Activated CD8-positive, alpha-beta memory T cell treated with anti-CD3 and anti-CD28 coated beads for 24 hours (primary cell): ENCODE data around the gene EMC8.

Experiments used
- DNase-seq: peaks from one replicate; pipeline ENCODE4 v3.0.0-alpha.2; 2020

EMC8 gene

GRCh38 chr16:85752511-85753420, 46.6 kb downstream of the EMC8 start:
- no peak for DNase-seq

DNA sequence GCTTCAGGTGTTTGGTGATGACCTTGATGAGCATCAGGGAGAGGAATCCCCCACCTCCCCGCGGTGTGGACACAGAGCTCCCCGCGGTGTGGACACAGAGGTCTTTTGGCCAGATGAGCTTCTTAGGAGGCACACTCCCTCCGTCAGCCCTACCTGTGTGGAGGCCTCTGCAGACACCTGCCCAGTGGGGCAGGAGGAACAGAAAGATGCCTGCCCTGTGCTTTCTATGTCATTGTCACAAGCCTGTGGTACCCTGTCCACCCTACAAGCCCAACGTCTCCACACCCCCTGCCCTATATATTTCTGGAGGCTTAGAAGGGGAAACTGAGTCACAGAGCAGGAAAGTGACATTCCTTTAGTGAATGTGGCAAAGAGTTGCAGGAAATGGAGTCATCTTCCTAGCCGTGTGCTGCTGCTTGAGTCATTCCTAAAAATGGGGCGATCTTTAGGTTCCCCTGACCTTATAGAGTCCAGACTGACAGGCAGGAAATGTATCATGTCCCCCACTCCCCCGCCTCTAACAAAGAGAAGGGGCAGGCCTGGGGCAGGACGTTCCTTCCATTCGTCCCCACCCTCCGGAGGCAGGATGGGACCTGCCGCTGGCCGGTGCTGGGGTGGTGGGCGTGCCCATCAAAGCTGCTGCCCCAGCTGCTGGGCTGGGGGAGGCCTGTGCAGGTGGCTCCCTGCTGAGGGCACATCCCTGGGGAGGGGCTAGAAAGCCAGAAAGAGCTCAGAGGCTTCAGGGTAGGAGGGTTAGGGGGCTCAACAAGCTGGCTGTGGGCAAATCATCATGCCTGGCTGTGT, 47.4 kb downstream of the EMC8 start:
- DNase-seq = no peak

DNA sequence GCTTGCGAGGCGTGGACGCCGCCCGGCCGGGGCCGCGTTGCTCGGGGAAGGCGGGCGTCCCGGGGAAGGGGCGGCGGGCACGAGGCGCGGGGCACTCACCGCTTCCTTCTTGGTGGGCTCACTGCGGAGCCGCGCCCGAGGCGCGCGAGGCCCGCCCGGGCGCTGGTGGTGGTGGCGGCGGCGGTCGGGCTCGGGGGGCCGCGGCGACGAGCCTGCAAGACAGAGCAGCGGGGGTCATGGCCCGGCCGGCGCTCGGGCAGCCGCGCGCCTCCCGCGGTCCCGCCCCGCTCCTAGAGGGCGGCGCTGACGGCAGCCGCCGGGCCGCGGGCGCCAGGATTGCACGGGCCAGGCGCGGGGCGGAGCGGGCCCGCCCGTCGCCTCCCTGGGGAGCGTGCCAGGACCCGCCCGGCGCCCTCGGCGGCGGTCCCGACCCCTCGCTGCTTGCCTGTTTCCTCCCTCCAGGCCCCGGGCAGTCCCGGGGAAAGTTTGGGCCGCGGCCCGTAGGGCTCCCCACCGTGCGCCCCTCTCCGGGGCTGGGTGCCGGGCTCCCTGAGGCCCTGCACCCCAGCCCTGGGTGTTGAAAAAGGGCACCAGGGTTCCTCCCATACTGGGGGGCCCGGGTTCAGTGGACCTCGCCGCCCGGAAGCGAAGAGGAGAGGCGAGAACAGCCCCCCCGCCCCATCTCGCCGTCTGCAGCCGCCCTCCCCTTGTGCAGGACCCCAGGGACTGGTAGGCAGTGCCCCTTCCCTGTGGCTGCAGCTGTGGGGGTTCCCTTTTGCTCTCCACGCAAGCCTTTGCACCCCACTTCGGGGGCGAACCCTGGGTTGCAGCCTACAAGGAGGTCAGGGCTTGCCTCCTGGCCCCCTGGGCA, 48.3 kb downstream of the EMC8 start, which contains the start of gene C16orf74:
C16orf74 (minus strand) TSS at position 270 of the 871 bp plus-strand sequence. CDS start 15,879 bp downstream, outside the sequence.
- DNase-seq = peak; percentile 62

DNA sequence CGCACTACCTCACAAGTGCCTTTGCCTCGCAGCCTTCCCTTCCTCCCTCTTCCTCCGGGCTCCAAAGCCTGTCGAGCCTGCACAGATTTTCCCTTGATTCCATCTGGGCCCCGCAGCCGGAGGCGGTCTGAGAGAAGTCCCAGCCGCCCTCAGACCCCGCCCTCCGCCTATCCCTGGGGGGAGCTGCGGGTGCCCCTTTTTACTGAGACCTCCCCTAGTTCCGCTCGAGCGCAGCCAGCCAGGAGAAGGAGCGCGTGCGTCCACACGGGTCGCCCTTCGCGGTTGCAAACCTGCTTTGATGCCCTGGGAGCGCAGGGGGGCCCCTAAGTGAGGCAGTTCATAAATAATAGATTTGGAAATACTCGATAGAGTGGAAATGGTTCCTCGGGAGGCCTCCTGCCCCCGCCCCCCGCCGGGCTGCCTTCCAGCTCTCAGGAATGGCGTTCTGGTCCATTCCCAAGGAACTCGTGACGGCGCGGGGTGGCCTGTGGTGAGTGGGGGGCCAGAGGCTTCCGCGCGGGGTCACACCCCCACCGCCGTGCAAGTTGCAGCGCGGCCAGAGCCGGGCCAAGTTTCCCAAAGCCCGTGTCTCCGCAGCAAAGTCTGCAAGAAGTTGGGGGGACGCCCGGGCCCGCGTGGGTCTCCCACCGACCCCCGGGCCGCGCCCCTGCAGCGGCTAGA, 49.1 kb downstream of the EMC8 start:
- peak; percentile 74 for DNase-seq

DNA sequence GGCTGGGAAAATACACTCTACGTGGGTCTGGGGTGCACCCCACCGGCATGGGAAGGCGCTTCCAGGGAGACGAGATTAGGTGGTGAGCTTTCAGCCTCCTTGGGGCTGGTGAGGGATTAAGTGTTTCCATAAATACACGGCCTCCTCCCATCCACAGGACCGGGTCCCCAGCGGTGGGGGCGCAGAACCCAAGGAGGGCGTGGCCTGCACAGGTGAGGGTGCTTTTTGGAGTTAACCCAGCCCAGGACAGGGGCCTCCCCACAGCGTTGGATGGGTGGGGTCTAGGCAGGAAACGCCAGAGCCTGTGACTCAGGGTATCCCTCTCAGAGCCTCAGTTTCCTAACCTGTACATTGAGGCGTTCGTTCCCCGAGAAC, 49.6 kb downstream of the EMC8 start:
- DNase-seq = no peak

DNA sequence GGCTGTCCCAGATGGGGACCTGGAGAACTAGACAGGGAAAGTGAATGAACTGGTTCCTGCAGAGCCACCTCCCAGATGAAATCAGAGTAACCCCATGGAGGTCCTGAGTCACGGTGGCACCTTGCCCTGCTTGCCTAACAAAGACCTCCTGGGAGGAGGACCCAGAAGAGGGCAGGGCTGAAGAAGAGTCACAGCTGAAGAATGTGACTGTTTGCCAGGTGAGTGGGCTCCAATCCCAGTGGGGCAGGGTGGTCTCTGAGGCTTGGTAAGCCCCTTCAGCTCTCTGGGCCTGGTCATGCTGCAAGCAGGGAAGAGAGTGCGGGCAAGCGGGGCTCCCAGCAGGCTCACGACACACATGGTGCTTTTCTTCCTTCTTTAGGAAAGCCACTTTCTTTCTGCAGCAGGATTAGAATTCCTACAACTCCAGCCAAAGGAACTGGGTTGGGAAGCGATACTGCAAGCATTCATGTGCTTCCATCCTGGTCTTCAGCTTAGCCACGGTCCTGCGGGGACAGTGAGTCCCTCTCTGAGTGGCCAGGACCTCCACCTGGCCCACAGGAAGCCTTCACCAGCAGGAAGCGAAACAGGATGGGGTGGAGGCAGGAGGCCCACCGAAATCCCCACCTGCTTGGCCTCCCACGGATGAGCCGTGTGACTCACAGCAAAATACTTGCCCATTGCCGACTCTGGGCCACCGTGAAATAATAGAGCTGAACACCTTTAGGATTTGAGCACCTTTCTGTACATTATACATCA, 52.7 kb downstream of the EMC8 start:
- DNase-seq = no peak

DNA sequence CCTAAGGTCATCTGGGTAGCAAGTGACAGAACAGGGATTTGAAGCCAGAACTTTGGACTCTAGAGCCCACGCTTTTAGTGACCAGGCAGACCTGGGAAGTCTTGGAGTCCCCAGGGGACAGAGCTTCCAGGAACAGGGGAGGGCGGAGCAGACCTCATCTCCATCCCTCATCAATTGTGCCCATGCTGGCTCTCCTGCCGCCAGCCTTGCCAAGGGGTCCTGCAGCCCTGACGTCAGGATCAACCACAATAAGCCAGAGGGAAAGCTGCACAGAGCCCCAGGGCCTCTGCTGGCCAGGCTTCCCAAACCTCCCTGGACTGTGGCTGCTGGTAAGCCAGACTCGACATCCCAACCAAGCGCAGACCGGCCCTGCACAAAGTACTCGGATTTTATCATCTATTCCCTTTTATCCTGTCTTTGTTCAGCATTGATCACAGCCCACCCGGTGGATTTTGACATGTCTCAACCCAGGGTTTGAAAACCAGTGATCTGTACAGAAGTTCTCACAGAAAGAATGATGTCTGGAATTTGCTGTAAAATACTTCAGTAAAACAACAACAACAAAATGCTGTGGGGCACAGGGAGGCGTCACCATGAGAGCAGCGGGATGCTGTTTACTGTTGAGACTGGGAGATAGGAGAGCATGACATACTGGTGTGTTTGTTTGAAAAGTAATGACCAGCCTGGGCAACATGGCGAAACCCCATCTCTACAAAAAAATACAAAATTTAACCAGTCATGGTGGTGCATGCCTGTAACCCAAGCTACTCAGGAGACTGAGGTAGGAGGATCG, 60.2 kb downstream of the EMC8 start:
- no peak for DNase-seq

- DNase-seq = no peak
These were observed 62.4 kb downstream of the EMC8 start for GRCh38 chr16:85736921-85737320.

- DNase-seq = no peak
These were observed 63.4 kb downstream of the EMC8 start for GRCh38 chr16:85735946-85736345.

- DNase-seq = peak; percentile 67
These were observed 64.1 kb downstream of the EMC8 start for GRCh38 chr16:85735225-85735635.

DNA sequence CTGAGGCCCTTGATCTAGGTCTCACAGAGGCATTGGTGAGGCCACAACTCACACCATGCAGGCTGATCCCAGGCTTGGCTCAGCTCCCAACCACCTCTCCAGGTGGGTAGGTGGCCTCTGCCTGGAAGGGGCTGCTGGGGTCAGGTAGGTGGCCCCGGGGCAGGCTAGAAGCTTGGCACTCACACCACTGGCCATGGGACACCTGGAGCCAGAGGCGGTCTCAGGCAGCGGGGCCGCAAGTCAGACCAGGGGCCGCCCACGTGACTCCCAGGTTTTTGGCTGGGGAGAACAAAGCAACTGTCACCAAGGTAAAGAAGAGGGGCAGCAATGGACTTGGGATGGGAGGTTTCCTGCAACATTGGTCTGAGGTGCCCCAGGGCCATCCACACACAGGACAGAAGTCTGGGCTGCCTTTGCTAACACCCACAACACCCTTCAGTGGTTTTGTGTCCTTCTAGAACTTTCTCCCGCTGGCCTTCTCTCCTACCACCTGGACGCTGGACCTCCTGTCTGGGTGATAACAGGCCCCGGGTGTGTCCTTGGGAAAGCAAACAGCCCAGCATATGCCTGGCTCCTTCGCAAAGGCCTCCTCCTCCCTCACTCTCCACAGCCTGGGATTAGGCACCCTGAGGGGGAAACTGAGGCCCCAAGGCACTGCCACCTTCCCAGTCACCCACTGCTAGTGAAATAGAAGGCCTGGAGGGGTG, 64.9 kb downstream of the EMC8 start:
- DNase-seq = no peak

DNA sequence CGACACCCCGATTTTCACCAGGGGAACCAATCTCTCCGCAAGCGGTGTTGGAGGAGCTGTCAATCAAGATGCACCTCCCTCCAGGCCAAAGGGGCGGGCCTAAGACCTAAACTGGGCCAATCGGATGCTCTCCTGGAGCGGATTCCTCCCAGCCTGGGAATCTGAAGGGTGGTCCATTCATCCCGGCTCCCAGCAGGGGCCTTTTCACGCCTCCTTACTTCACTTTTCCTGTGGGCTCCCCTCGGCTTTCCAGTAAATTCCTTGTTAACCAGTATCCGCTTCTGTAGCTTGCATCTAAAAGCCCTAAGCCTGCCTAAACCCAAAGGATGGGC, 65.5 kb downstream of the EMC8 start:
- no peak for DNase-seq

- no peak for DNase-seq
These were observed 66.0 kb downstream of the EMC8 start for GRCh38 chr16:85733155-85733838.

DNA sequence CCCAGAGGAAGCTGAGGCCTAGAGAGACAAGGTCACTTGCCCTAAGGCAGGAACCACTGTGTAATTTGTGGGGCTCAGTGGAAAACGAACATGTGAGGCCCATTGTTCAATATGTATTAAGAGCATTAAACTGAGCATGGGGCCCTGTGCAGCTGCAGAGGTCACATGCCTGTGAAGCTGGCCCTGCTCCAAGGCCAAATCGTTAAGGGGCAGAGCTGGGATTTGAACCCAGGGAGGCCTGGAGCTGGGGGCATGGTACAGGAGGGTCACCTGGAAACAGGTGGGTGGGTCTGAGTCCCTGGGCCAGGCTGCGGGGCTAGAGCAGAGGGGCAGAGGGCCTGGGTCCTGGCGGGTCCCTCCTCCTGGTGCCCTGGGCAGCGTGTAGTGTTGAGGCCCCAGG, 68.2 kb downstream of the EMC8 start:
- no peak for DNase-seq

GRCh38 chr16:85730186-85730465, 69.2 kb downstream of the EMC8 start:
- DNase-seq = no peak

DNA sequence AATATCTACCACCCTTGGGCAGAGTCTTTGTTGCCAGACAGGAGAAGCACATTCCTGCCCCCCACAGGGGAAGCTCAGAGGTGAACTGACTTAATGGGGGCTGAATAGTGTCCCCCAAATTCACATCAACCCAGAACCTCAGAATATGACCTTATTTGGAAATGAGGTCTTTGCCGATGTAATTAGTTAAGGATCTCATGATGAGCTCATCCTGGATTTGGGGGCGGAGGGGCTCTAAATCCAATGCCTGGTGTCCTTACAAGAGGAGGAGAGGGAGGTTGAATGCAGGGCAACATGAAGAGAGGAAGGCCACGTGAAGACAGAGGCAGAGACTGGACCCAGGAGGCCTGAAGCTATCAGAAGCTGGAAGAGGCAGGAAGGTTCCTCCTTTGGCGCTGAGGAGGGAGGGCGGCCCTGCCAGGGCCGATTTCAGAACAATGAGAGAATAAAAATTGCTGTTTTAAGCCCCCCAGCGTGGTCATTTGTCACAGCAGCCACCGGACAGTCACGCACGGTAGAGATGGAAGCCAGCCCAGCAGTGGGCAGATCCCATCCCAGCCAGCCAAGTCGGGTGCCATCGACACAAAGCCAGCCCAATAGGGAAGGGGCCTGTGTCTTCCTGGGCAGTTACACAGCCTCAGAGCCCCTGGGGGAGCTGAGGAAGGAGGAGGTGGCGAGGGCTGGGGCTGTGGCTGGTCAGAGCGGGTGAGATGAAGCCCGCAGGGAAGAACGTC, 69.7 kb downstream of the EMC8 start:
- DNase-seq = no peak

GRCh38 chr16:85728879-85729278, 70.5 kb downstream of the EMC8 start:
- no peak for DNase-seq
